GM12878 (cell line): ENCODE measurements around the gene TXNDC5. TPM values are rescaled to one million over a fixed set of nuclear protein-coding genes. Genes with fewer than 3 reads are reported as not detected.

Experiments used
- JUNB ChIP-seq: IDR thresholded peaks from 2 replicates; pipeline ENCODE4 v1.6.1; 2016; ENCODE audit warnings: antibody characterized with exemption, mild to moderate bottlenecking
- JUND ChIP-seq: IDR thresholded peaks from 2 replicates; pipeline ENCODE4 v1.6.1; 2012; ENCODE audit warnings: low read depth, mild to moderate bottlenecking, low read length, improper control_type of control experiment, moderate library complexity
- polyA plus RNA-seq, 11 experiments: library from polyadenylated mRNA; depleted of rRNA in 4 of 11; unstranded in 6 of 11; stranded (reverse) in 5 of 11; fragments of >200 nt; fragmentation: Nextera tagmentation in 4 of 11; fragmentation: Illumina TruSeq in 1 of 11; extraction: Ambion mirVana in 4 of 11; extraction: Trizol in 1 of 11; gene quantifications; 1 replicate in 1 of 11; 2 replicates in 10 of 11; pipeline versions ENCODE4 v1.2.1 to v1.2.3, GENCODE V29; 2011 to 2016; ENCODE audit warnings: inconsistent platforms in 2 of 11, missing spikeins in 2 of 11, low read depth in 1 of 11
- total RNA-seq, 4 experiments: library from RNA; depleted of rRNA in 3 of 4; stranded (reverse); fragments of >200 nt in 3 of 4; fragmentation: Illumina TruSeq in 1 of 4; extraction: Trizol in 1 of 4; gene quantifications; 2 replicates each; pipeline versions ENCODE4 v1.2.1 to v1.2.3, GENCODE V29; 2013 to 2021
- TF ChIP-seq, protein P1 (sequence below): fragments of 450-650 bp; IDR thresholded peaks from 2 replicates; pipeline ENCODE4 v1.6.1; 2017; ENCODE audit warnings: mild to moderate bottlenecking, moderate library complexity
- TF ChIP-seq, protein P2 (sequence below): fragments of 450-650 bp; formaldehyde crosslinking; IDR thresholded peaks from 2 replicates; pipeline ENCODE4 v1.4.0; 2020; ENCODE audit warnings: mild to moderate bottlenecking, moderate library complexity

TXNDC5 gene
- total and polyA plus RNA-seq, 10 of the 15 experiments (the other 5 are each of a cell fraction or from before 2014, with no cell fraction given): 7.2 to 181 (median 132) TPM

DNA sequence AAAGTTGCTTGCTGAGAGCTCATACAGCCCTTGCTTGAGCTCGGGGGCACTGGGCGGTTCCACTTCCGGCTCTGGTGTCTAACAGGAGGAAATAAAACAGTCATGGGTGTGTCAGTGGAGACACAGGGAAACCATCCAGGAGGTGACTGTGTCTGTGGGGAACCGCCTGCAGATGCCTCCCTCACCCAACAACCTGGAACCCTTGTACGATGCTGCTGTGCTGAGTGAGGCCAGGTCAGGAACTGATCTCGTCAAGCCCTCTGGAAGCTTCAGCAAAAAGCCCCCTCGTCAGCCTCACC, 15.5 kb downstream of the TXNDC5 start (continued):
- TF ChIP-seq, protein P1, sequence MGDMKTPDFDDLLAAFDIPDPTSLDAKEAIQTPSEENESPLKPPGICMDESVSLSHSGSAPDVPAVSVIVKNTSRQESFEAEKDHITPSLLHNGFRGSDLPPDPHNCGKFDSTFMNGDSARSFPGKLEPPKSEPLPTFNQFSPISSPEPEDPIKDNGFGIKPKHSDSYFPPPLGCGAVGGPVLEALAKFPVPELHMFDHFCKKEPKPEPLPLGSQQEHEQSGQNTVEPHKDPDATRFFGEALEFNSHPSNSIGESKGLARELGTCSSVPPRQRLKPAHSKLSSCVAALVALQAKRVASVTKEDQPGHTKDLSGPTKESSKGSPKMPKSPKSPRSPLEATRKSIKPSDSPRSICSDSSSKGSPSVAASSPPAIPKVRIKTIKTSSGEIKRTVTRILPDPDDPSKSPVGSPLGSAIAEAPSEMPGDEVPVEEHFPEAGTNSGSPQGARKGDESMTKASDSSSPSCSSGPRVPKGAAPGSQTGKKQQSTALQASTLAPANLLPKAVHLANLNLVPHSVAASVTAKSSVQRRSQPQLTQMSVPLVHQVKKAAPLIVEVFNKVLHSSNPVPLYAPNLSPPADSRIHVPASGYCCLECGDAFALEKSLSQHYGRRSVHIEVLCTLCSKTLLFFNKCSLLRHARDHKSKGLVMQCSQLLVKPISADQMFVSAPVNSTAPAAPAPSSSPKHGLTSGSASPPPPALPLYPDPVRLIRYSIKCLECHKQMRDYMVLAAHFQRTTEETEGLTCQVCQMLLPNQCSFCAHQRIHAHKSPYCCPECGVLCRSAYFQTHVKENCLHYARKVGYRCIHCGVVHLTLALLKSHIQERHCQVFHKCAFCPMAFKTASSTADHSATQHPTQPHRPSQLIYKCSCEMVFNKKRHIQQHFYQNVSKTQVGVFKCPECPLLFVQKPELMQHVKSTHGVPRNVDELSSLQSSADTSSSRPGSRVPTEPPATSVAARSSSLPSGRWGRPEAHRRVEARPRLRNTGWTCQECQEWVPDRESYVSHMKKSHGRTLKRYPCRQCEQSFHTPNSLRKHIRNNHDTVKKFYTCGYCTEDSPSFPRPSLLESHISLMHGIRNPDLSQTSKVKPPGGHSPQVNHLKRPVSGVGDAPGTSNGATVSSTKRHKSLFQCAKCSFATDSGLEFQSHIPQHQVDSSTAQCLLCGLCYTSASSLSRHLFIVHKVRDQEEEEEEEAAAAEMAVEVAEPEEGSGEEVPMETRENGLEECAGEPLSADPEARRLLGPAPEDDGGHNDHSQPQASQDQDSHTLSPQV: no peak
- TF ChIP-seq, protein P2, sequence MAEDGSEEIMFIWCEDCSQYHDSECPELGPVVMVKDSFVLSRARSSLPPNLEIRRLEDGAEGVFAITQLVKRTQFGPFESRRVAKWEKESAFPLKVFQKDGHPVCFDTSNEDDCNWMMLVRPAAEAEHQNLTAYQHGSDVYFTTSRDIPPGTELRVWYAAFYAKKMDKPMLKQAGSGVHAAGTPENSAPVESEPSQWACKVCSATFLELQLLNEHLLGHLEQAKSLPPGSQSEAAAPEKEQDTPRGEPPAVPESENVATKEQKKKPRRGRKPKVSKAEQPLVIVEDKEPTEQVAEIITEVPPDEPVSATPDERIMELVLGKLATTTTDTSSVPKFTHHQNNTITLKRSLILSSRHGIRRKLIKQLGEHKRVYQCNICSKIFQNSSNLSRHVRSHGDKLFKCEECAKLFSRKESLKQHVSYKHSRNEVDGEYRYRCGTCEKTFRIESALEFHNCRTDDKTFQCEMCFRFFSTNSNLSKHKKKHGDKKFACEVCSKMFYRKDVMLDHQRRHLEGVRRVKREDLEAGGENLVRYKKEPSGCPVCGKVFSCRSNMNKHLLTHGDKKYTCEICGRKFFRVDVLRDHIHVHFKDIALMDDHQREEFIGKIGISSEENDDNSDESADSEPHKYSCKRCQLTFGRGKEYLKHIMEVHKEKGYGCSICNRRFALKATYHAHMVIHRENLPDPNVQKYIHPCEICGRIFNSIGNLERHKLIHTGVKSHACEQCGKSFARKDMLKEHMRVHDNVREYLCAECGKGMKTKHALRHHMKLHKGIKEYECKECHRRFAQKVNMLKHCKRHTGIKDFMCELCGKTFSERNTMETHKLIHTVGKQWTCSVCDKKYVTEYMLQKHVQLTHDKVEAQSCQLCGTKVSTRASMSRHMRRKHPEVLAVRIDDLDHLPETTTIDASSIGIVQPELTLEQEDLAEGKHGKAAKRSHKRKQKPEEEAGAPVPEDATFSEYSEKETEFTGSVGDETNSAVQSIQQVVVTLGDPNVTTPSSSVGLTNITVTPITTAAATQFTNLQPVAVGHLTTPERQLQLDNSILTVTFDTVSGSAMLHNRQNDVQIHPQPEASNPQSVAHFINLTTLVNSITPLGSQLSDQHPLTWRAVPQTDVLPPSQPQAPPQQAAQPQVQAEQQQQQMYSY (CRISPR knock-in tag): no peak
- TF ChIP-seq JUND (no peak), JUNB (no peak)
- TF ChIP-seq, all 136 proteins: peak for 0
